Measurements from ENCODE around the gene MBD3L4. TPM values are rescaled to one million over a fixed set of nuclear protein-coding genes. Genes with fewer than 3 reads are reported as not detected.
"Not testable (repeated sequence)": the region's sequence is repeated elsewhere in the genome, so short reads cannot be mapped to it uniquely, and the experiment has no call there.

The MBD3L4 gene
- polyA plus RNA-seq (2013, experiment 1 of 2): not detected
- not detected for polyA plus RNA-seq (2013, experiment 2 of 2)

- not testable (repeated sequence) for H3K9me3 ChIP-seq (ENCODE audit: insufficient read depth, low read depth, low read length); H3K27ac ChIP-seq (ENCODE audit: low read depth, low read length); H3K27me3 ChIP-seq (ENCODE audit: insufficient read depth, low read length); H3K4me3 ChIP-seq (ENCODE audit: low read length); H3K36me3 ChIP-seq (ENCODE audit: insufficient read depth, low read length); H3K4me1 ChIP-seq (ENCODE audit: insufficient read depth, low read length); H3K9ac ChIP-seq (ENCODE audit: low read depth, low read length)
- no CpG with 5 or more reads among the region's 9 CpGs for WGBS
These were observed at the start of gene MBD3L4 for GRCh38 chr19:7040079-7040478. MBD3L4 (minus strand) TSS chr19:7040179; CDS start chr19:7040144, 35 bp downstream.

GRCh38 chr19:7088999-7089398 lies 49.0 kb upstream of the MBD3L4 start:
- Histone ChIP-seq H3K4me3 (ENCODE audit: low read length) (no peak overlapping the region), H3K9ac (ENCODE audit: low read depth, low read length) (no peak overlapping the region), H3K27me3 (ENCODE audit: insufficient read depth, low read length) (no peaks in the 10 kb centered on the region), H3K4me1 (ENCODE audit: insufficient read depth, low read length) (no peaks in the 10 kb centered on the region), H3K9me3 (ENCODE audit: insufficient read depth, low read depth, low read length) (peaks cover 67% of the 10 kb centered on the region), H3K36me3 (ENCODE audit: insufficient read depth, low read length) (peaks cover 49% of the 10 kb centered on the region), H3K27ac (ENCODE audit: low read depth, low read length) (no peak overlapping the region)
- WGBS: 95% methylated on average over 6 of the region's 6 CpGs

- H3K36me3 ChIP-seq (ENCODE audit: insufficient read depth, low read length): peaks cover 87% of the 10 kb centered on the region
These were observed 43.3 kb upstream of the MBD3L4 start for GRCh38 chr19:7083076-7083956.

GRCh38 chr19:7078008-7078407 lies 38.0 kb upstream of the MBD3L4 start:
- Histone ChIP-seq H3K9me3 (ENCODE audit: insufficient read depth, low read depth, low read length) (peaks cover 66% of the 10 kb centered on the region), H3K36me3 (ENCODE audit: insufficient read depth, low read length) (peaks cover 91% of the 10 kb centered on the region), H3K27me3 (ENCODE audit: insufficient read depth, low read length) (no peaks in the 10 kb centered on the region), H3K9ac (ENCODE audit: low read depth, low read length) (no peak overlapping the region), H3K4me1 (ENCODE audit: insufficient read depth, low read length) (no peaks in the 10 kb centered on the region), H3K4me3 (ENCODE audit: low read length) (no peak overlapping the region; the same call in 1 of the 2 replicates), H3K27ac (ENCODE audit: low read depth, low read length) (no peak overlapping the region)
- 100% methylated on average over 1 of the region's 2 CpGs for WGBS

More at GRCh38 chr19:7083076-7083956, 43.3 kb upstream of the MBD3L4 start:
- H3K27me3 ChIP-seq (ENCODE audit: insufficient read depth, low read length): no peaks in the 10 kb centered on the region
- H3K4me3 ChIP-seq (ENCODE audit: low read length): peak overlapping the region; percentile 14
- no peak overlapping the region for H3K27ac ChIP-seq (ENCODE audit: low read depth, low read length)
- peaks cover 95% of the 10 kb centered on the region for H3K9me3 ChIP-seq (ENCODE audit: insufficient read depth, low read depth, low read length)
- H3K4me1 ChIP-seq (ENCODE audit: insufficient read depth, low read length): no peaks in the 10 kb centered on the region
- no peak overlapping the region for H3K9ac ChIP-seq (ENCODE audit: low read depth, low read length)
- 98% methylated on average over 14 of the region's 15 CpGs for WGBS

GRCh38 chr19:7076151-7076550 lies 36.2 kb upstream of the MBD3L4 start:
- H3K4me1 ChIP-seq (ENCODE audit: insufficient read depth, low read length): no peaks in the 10 kb centered on the region
- no peak overlapping the region for H3K27ac ChIP-seq (ENCODE audit: low read depth, low read length)
- peaks cover 48% of the 10 kb centered on the region for H3K9me3 ChIP-seq (ENCODE audit: insufficient read depth, low read depth, low read length)
- H3K4me3 ChIP-seq (ENCODE audit: low read length): no peak overlapping the region
- H3K36me3 ChIP-seq (ENCODE audit: insufficient read depth, low read length): peaks cover 85% of the 10 kb centered on the region
- no peak overlapping the region for H3K9ac ChIP-seq (ENCODE audit: low read depth, low read length)
- no peaks in the 10 kb centered on the region for H3K27me3 ChIP-seq (ENCODE audit: insufficient read depth, low read length)
- WGBS: 94% methylated on average over 6 of the region's 6 CpGs

GRCh38 chr19:7074705-7075282 lies 34.8 kb upstream of the MBD3L4 start:
- no peak overlapping the region for H3K9ac ChIP-seq (ENCODE audit: low read depth, low read length)
- 97% methylated on average over 29 of the region's 29 CpGs for WGBS
- H3K9me3 ChIP-seq (ENCODE audit: insufficient read depth, low read depth, low read length): peaks cover 34% of the 10 kb centered on the region
- H3K4me1 ChIP-seq (ENCODE audit: insufficient read depth, low read length): peaks cover 5% of the 10 kb centered on the region; the same call in 1 of the 2 replicates
- no peaks in the 10 kb centered on the region for H3K27me3 ChIP-seq (ENCODE audit: insufficient read depth, low read length)
- no peak overlapping the region for H3K4me3 ChIP-seq (ENCODE audit: low read length)
- H3K36me3 ChIP-seq (ENCODE audit: insufficient read depth, low read length): peaks cover 77% of the 10 kb centered on the region
- H3K27ac ChIP-seq (ENCODE audit: low read depth, low read length): no peak overlapping the region

- Histone ChIP-seq H3K9me3 (ENCODE audit: insufficient read depth, low read depth, low read length) (peaks cover 23% of the 10 kb centered on the region), H3K4me3 (ENCODE audit: low read length) (no peak overlapping the region), H3K36me3 (ENCODE audit: insufficient read depth, low read length) (peaks cover 54% of the 10 kb centered on the region), H3K4me1 (ENCODE audit: insufficient read depth, low read length) (peaks cover 5% of the 10 kb centered on the region; the same call in 1 of the 2 replicates), H3K27ac (ENCODE audit: low read depth, low read length) (no peak overlapping the region), H3K9ac (ENCODE audit: low read depth, low read length) (no peak overlapping the region), H3K27me3 (ENCODE audit: insufficient read depth, low read length) (no peaks in the 10 kb centered on the region)
- 92% methylated on average over 6 of the region's 6 CpGs for WGBS
These were observed 32.6 kb upstream of the MBD3L4 start for GRCh38 chr19:7072541-7072940.

GRCh38 chr19:7069904-7070226 lies 29.9 kb upstream of the MBD3L4 start:
- Histone ChIP-seq H3K27me3 (ENCODE audit: insufficient read depth, low read length) (no peaks in the 10 kb centered on the region), H3K9me3 (ENCODE audit: insufficient read depth, low read depth, low read length) (peaks cover 23% of the 10 kb centered on the region; the same call in 1 of the 2 replicates), H3K36me3 (ENCODE audit: insufficient read depth, low read length) (peaks cover 28% of the 10 kb centered on the region), H3K27ac (ENCODE audit: low read depth, low read length) (peak overlapping the region; percentile 89), H3K9ac (ENCODE audit: low read depth, low read length) (peak overlapping the region; percentile 85), H3K4me1 (ENCODE audit: insufficient read depth, low read length) (peaks cover 5% of the 10 kb centered on the region; the same call in 1 of the 2 replicates), H3K4me3 (ENCODE audit: low read length) (peak overlapping the region; percentile 98)
- 2% methylated on average over 12 of the region's 12 CpGs for whole genome bisulfite sequencing

GRCh38 chr19:7069042-7069903 lies 29.3 kb upstream of the MBD3L4 start, which contains the start of gene ZNF557:
ZNF557 (plus strand) TSS chr19:7069703; CDS start chr19:7075075, 5,372 bp downstream.
- Histone ChIP-seq H3K27me3 (ENCODE audit: insufficient read depth, low read length) (no peaks in the 10 kb centered on the region), H3K36me3 (ENCODE audit: insufficient read depth, low read length) (peaks cover 24% of the 10 kb centered on the region), H3K9me3 (ENCODE audit: insufficient read depth, low read depth, low read length) (peaks cover 26% of the 10 kb centered on the region; the same call in 1 of the 2 replicates), H3K4me1 (ENCODE audit: insufficient read depth, low read length) (peaks cover 5% of the 10 kb centered on the region; the same call in 1 of the 2 replicates), H3K9ac (ENCODE audit: low read depth, low read length) (peak within 1 kb of the TSS; percentile 85), H3K4me3 (ENCODE audit: low read length) (peak within 1 kb of the TSS; percentile 98), H3K27ac (ENCODE audit: low read depth, low read length) (peak within 1 kb of the TSS; percentile 89)
- 2% methylated on average over 56 of the region's 56 CpGs for WGBS

- H3K27me3 ChIP-seq (ENCODE audit: insufficient read depth, low read length): no peaks in the 10 kb centered on the region
- peaks cover 21% of the 10 kb centered on the region for H3K36me3 ChIP-seq (ENCODE audit: insufficient read depth, low read length)
- WGBS: 83% methylated on average over 3 of the region's 6 CpGs
- H3K27ac ChIP-seq (ENCODE audit: low read depth, low read length): no peak overlapping the region
- H3K4me1 ChIP-seq (ENCODE audit: insufficient read depth, low read length): peaks cover 5% of the 10 kb centered on the region; the same call in 1 of the 2 replicates
- H3K9me3 ChIP-seq (ENCODE audit: insufficient read depth, low read depth, low read length): peaks cover 29% of the 10 kb centered on the region
- H3K9ac ChIP-seq (ENCODE audit: low read depth, low read length): no peak overlapping the region
- peak overlapping the region; percentile 98 for H3K4me3 ChIP-seq (ENCODE audit: low read length)
These were observed 28.6 kb upstream of the MBD3L4 start for GRCh38 chr19:7068599-7068998.

Data from HUES64 (cell line).